Stimulated activated CD4-positive, alpha-beta T cell treated with anti-CD3 and anti-CD28 coated beads, TNF-alpha, amount 100 ng/mL, for 4 hours (primary cell): ENCODE data around the gene FBLN2.

ENCODE experiments used
- DNase-seq, 3 experiments: peaks; one replicate each; pipeline ENCODE4 v3.0.0-alpha.2; 2020; ENCODE audit warnings: low read depth in 3 of 3

Gene FBLN2

DNA sequence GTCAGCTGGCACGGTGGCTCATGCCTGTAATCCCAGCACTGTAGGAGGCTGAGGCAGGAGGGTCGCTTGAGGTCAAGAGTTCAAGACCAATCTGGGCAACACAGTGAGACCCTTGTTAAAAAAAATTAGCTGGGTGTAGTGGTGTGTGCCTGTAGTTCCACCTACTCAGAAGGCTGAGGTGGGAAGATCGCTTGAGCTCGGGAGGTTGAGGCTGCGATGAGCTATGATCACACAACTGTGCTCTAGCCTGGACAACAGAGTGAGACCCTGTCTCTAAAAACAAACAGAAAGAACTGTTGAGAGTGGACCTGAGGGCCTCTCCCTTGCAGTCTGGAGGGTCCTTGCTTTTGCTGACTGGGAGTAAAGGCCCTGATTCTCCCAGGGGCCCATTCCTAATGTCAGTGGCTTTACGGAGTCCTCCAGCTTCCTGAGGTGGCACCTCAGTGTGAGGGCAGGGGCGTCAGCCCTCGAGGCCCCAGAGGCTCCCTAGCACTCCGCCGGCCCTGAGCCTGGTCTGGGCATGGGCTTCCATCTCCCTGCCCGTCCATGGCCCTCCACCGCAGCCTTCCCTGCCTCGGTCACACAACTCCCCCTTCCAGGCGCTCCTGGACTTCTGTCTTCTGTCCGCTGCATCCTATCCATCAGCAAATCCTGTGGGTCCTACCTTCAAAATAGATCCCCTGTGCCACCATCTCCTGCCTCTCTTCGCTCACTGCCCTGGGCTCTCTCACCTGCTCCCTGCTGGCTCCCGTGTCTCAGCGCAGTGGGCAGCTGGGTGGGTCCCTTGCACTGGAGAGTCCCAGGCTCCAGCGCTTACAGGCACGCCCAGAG is 19.0 kb downstream of the FBLN2 start:
- DNase-seq: no peak

DNA sequence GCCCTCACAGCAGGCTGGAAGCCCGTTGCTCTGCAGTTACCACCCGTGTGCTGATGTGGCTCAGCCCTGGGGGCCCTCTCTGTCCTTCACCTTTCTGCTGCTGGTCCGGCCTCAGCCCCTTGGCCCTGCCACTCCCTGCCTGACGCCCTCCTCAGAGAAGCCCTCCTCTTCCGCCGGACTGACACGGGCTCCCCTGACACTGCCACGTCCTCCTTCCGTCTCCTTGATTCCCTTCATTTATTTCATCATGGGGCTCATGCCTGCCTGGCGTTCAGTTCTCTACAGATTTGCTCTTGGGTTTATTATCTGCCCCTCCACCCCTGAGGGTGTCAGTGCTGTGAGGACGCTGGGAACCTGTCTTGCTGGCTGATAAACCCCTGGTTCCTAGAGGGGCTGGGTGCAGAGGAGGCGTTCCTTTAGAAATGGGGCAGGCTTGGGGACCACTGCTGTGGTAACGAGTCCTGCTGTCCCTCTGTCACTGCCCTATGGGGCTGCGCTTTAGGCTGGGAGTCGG is 19.6 kb downstream of the FBLN2 start:
- DNase-seq: no peak

DNA sequence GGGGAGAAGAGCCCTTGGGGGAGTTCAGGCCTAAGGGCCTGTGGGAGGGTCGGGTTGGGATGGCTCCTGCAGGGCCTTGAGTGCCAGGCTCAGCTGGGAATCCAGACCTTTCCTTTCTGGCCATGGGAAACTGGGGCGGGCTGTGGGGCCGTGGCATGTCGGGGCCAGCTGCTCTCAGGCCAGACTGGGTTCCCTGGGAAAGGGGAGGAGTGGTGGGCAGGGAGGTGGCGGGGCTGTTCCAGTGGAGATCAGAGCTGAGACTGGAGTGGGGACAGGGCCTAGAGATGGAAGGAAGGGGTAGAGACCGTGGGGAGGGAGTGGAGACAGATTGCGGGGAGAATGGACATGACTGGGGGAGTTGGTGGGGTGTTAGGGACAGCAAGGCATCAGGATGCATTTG is 20.3 kb downstream of the FBLN2 start:
- no peak for DNase-seq

DNA sequence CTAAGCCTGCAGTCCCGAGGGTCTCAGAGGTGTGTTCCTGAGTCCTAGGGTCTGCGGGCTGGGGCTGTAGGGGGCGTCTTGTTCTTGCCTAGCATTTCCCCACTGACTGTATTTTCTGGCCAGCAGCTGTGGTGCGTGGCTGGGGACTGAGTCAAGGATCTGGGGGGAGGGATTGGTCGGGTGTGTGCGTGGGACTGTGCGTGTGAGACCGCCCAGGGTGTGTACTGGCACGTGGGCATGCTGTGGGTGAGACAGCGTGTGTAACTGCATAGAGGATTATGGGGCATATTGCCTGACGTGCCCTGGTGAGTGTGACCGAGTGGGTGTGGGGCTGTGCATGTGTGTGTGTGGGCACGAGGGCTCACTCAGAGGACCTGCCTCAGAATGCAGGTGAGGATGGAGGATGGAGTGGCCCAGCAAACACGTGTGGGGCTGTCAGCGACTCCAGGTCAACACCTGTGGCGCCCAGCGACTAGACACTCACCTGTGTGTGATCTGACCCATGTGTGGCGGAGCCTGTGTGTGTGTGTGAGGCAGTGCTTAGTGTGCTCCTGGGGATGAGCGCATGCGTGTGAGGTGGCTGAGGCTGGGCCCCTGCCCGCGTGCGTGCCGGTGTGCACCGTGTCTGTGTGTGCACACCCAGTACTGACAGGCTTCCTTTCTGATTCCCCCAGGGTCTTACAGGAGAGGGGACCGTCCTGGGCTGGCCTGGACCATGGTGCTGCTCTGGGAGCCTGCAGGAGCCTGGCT is 20.9 kb downstream of the FBLN2 start:
- no peak for DNase-seq

DNA sequence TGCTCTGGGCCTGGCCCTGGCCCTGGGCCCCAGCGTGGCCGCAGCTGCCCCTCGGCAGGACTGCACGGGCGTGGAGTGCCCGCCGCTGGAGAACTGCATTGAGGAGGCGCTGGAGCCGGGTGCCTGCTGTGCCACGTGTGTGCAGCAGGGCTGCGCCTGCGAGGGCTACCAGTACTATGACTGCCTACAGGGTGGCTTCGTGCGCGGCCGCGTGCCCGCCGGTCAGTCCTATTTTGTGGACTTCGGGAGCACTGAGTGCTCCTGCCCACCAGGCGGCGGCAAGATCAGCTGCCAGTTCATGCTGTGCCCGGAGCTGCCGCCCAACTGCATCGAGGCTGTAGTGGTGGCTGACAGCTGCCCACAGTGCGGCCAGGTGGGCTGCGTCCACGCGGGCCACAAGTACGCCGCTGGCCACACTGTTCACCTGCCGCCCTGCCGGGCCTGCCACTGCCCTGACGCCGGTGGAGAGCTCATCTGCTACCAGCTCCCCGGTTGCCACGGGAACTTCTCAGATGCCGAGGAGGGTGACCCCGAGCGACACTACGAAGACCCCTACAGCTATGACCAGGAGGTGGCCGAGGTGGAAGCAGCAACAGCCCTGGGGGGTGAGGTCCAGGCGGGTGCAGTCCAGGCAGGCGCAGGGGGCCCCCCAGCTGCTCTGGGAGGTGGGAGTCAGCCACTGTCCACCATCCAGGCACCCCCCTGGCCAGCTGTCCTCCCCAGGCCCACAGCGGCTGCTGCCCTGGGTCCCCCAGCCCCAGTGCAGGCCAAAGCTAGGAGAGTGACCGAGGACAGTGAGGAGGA is 21.7 kb downstream of the FBLN2 start:
- no peak for DNase-seq

DNA sequence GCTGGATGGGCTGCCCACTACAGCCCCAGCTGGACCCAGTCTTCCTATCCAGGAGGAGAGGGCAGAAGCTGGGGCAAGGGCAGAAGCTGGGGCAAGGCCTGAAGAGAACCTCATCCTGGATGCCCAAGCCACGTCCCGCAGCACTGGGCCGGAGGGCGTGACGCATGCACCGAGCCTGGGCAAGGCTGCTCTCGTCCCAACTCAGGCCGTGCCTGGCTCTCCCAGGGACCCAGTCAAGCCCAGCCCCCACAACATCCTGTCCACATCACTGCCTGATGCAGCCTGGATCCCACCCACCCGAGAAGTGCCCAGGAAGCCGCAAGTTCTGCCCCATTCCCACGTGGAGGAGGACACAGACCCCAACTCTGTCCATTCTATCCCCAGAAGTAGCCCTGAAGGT is 22.3 kb downstream of the FBLN2 start:
- DNase-seq: no peak

DNA sequence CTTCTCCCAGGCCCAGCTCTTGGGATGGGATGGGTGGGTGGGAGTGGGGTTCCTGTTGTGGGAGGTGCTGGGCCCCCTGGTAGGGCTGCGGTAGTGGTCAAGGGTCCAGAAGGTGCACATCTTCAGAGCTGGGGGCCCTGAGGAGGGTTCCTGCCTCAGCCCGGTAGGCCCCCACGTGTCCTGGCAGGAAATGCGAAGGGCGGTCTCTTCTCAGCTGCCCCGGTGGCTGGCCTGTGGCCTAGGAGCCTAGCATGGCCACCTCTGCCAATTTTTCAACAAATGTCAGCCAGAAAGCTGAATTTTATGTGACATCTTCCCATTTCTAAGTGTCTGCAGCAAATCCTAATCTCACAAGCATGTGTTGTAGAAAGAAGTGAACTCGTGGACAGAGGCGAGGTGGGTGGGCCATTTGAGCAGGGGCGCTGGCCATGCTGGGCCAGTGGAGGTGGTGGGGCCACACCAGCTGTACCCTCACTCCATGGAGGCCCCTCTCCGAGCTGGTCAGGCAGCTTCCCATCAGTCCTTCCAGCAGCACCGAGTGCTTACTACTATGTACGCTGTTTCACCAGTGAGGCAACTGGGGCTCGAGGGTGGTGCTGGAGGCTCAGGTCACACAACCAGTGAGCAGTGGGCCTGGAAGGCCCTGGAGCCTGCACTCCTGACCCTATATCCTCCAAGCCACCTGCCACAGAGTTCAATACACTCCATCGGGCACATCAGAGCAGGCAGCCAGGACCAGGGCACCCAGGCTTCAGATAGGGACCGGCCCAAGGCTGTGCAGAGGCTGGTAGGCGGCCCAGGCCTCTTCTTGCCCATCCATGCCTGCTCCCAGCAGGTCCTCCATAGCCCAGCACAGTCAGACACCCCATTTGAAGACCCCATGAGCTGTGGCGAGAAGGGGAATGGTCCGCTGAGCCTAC is 23.2 kb downstream of the FBLN2 start:
- no peak for DNase-seq

DNA sequence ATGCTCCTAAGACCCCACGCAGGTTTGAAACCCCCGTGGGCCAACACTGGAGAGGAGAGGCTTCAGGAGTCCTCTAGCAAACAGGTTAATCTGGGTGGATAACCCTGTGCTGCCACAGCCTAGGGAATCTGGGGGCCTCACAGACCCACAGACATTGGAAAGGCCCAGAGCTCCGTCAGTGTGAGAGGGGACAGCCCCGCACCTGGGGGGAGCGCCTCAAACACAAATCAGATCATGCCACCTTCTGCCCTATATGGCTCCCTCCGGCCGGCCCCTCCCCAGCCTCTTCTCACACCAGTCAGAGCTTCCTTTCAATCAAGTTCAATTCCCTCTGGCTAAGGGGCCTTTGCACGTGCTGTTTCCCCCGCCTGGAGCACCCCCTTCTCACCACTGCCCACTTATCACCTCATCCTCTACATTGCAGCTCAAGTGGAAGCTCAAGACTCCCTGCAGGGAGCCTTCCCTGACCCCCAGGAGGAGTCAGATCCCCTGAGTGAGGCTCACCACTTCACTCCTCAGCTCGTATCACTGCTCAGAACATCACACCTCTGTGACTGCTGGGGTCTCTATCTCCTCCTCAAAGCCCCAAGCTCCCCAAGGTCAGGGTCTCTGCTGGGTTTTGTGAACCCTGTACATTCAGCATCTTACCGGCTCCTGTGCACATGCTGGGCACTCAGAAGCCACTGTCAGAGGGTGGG is 24.1 kb downstream of the FBLN2 start:
- DNase-seq: no peak

DNA sequence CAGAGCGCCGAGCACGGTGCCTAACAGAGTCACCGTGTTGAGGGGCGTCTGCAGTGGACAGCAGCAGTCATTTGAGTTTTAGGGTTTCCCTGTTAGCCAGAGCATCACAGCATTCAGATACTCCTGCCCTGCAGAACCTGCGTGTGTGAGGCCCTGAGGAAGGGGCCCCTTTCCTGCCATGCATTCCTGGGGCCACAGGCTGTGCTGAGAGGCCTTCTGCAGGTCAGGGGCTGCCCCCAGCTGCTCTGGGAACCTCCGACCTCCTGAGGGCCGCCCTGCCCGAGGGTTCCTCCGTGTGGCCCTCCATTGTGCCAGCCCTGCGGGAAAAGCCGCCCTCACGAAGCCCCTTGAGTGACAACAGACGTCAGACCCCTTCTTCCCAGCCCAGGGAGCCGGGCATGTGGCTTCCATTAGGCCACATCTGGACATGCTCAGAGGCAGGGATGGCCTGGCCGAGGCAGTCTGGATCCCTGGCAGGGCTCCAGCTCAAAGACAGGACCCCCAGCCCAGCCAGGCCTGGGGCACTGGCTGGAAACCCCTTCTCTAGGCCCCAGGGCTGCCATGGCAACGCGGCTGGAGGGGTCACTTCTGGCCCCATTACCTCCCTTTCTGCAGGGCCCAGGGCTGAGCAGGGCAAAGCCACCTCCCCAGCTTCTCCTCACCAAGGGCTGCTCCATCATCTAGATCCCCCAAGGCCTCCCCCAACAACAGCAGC is 25.3 kb downstream of the FBLN2 start:
- DNase-seq: no peak

DNA sequence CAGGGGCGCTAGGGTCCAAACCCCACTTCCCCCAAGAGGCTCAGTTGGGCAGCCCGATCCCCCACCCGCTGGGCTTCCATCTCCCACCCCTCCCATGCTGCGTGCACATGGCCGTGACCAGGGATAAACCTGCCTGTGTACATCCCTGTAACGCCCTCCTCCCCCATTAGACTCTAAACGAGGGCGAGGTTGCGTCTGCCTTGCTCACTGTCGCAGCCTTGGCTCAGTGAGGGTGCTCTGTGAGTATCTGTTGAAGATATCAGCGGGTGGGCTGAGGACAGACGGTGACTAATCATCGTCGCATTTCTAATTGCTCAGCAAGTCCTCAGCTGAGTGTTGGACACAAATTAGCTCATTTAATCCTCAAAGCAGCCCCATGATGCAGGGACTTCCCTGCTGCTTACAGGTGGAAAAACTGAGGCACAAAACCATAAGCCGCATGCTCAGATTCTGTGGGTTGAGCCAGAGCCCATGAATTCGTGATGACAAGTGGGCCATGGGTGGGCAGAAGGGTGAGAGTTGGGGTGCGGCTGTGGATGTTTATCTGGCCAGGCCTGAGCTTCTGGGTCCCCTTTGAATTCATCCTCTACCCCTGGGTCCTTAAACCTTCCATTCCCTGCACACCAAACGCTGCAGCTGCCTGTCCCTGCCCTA is 26.0 kb downstream of the FBLN2 start:
- DNase-seq: no peak

DNA sequence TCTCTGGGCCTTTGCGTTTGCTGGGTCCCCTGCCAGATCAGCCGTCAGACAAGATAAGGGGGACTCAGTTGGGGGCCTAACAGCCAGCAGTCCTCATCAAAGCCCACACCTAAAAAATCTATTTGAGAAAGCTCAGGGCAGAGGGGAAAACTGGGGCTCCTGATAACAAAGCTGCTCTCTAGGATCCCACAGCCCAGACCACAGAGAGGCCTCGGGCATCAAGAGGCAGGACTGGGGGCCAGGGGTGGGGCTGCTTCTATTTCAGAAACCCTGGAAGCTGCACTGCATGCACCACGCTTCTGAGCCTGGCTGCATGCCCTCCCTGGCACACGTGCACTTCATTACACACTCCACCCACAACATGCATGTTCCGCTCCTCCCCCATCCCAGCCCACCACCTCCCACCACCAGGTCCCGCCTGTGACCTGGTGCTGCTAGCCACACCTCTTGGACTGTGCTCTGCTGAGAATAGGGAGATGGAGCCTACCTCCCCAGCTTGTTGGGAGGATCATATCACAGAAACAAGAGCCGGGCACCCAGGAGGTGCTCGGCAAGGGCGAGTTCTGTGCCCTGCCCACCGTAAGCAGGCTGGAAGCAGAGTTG is 26.6 kb downstream of the FBLN2 start:
- no peak for DNase-seq

DNA sequence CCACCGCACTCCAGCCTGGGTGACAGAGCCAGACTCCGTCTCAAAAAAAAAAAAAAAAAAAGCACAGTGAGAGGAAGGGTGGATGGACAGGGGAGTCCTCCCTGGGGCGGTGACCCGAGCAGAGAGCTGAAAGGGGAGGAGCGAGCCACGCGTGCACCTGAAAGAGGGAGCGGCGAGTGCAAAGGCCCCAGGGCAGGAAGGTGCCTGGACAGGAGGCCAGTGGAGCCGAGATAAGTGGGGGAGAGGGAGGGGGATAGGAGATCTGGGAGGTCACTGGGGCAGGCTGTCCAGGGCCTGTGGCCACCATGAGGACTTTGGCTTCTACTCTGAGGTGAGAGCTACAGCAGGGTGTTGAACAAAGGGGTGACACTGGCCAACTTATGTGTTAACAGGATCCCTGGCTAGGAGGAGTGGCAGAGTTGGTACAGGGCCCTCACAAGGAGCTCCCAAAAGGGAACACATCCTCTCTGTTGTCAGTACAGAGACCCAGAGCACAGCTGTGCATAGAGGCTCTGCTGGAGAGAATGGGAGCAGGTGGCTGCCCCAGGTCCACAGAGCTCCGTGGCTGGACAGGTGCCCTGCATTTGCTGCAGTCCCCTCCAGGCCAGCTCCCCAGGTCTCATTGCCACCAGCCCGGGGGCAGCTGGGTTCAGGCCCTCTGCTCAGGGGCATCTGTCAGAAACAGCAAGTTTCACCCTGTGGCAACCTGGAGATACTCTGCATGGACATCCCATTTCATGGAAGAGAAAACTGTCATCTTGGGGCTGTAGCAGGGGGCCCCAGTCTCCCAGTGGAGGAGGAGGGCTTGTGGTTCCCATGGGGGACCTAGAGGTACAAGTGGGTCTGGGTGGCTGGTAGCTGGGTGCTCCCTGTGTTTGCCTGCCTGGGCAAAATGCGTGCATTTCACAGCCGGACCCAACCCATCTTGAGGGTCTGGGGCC is 28.5 kb downstream of the FBLN2 start:
- no peak for DNase-seq

DNA sequence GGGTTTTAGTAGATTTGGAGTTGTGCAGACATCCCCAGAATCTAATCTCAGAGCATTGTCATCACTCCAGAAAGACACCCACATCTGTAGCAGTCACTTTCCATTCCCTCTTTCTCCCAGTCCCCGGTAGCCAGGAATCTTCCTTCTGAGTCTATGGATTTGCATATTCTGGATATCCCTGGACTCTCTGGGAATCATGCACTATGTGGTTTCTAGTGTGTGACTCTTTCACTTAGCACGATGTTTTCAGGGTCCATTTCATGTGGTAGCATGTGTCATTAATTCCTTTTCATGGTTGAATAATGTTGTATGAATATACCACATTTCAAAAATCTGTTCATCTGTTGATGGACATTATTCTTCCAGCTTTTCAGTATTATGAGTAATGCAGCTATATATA is 29.3 kb downstream of the FBLN2 start:
- DNase-seq: no peak

DNA sequence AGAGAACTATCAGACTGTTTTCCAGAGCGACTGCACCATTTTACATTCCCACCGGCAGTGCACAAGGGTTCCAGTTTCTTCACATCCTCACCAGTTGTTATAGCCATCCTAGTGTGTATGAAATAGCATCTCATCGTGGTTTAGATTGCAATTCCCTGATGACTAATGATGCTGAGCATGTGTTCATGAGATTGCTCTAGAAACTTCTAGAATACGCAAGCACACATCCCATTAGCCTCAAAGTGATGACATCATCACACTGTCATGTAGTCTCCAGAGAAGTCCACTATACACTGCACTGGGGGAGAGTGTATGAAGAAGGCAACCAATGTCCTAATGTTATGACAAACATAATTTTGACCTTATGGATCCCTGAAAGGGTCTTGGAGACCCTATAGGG is 30.1 kb downstream of the FBLN2 start:
- DNase-seq: no peak

DNA sequence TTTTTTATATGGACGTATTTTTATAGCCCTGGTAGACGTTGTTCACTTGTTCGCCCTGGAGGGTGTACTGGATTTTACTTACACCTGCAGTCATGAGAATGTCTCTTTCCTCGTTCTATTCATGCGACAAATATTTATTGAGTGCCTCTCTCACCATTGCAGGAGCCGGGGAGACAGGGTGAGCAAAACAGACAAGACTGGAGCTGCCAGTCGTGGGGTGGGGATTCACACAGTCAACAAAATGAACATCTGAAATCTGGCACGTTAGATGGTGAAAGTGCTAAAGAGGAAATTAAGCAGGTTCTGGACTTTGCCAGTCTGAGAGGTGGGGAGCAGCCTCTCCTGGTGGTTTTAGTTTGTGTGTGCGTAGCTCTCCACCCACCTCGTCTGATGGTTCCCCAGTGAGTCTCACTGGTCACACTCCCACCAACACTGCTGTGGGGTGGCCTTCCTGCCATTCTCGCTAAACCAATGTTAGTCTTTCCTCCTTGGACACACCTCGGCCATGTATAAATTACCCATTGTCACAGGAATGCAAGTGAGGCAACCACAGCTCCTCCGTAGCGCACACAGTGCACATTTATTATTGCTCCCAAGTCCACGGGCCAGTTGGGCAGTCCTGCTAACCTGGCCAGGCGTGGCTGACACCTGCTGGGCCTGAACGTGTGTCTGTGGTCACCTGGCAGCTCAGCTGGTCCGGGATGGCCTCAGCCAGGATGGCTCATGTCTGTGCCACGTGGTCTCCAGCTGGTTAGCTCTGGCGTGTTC is 31.5 kb downstream of the FBLN2 start:
- DNase-seq: no peak

DNA sequence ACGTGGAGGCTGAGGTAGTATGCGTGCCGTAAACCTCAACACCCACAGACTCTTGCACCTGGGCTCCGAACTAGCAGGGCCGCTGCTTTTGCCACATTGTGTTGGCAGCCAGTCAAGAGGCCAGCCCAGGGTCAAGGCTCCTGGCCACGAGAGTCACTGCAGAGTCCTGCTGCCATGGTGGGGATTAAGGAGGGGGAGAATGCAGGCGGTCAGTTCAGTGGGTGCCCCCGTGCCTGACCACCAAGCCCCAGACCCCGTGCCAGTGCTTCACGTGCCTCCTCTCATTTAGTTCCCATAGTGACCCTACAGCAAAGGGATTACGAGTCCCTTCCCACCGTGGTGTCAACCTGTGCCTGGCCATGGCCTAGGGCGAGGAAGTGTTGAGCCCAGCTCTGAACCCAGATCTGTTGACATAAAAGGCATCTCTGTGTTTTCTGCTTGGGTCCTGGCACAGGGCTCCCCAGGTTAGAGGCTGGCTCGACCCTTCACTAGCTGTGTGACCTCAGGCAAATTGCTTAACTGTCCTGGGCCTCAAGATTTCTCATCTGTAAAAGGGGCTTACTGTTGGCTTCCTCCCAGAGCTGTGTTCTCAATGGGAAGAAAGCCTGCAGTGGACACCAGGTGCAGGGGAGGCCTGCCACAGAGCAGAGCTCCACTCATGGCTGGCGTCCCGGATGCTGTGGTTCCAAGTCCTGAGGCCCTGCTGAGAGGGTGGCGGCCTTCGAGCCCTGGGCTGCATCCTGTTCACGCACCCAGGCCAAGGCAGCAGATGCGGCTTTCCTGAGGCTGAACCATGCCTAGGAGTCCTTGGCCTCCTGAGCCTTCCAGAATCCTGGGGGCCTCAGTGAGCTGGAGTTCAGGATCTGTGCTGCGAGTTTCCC is 32.8 kb downstream of the FBLN2 start:
- no peak for DNase-seq
